Muscle of arm (tissue), 12 donors: ENCODE data around the gene RPS8. TPM values are rescaled to one million over a fixed set of nuclear protein-coding genes. Genes with fewer than 3 reads are reported as not detected.
"Not testable (repeated sequence)": the region's sequence is repeated elsewhere in the genome, so short reads cannot be mapped to it uniquely, and the experiment has no call there.

Experiments used
- DNase-seq: peaks from one replicate; pipeline ENCODE4 v3.0.0-alpha.2; 2013
- polyA plus RNA-seq, 12 donors: library from polyadenylated mRNA; unstranded; fragments of 120-200 nt; gene quantifications; one replicate each; pipeline ENCODE4 v1.2.1, GENCODE V29; 2013; ENCODE audit not compliant: insufficient read length in 12 of 12

Gene RPS8
- polyA plus RNA-seq, 12 donors: 2,504 to 4,101 (median 2,818) TPM

DNA sequence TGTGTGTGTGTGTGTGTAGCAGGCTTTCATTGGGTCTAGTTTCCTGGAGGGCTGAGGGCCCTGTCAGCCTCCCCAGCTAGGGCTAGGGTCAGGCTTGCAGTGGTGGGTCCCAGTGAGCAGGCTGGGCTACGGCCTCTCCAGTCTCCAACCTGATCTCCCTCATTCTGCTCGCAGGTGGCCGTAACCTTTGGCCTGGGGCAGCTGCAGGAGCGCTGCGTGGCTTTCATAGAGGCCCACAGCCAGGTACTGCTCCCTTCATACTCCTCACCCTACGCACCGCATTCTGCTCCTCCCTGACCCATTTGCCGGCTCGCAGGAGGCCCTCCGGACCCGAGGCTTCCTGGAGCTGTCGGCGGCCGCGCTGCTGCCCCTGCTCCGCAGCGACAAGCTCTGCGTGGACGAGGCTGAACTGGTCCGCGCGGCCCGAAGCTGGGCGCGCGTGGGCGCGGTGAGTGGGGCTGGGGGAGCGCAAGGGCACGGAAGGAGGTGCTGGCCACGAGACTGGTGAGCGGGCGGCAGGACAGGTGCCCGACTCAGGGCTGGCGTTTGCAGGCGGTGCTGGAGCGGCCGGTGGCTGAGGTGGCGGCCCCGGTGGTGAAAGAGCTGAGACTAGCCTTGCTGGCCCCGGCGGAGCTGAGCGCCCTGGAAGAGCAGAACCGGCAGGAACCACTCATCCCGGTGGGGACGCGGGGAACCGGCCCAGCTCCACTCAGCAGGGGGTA is 37.6 kb downstream of the RPS8 start:
- no peak for DNase-seq

DNA sequence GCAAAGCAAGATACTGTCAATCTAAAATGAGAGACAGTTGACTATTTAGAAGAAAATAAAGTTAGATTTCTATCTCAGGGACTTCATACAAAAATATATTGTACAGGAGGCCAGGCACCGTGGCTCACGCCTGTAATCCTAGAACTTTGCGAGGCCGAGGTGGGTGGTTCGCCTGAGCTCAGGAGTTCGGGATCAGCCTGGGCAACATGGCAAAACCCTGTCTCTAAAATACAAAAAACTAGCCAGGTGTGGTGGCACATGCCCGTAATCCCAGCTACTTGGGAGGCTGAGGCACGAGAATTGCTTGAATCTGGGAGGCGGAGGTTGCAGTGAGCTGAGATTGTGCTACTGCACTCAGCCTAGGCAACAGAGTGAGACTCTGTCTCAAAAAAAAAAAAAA is 40.6 kb downstream of the RPS8 start:
- not testable (repeated sequence) for DNase-seq

DNA sequence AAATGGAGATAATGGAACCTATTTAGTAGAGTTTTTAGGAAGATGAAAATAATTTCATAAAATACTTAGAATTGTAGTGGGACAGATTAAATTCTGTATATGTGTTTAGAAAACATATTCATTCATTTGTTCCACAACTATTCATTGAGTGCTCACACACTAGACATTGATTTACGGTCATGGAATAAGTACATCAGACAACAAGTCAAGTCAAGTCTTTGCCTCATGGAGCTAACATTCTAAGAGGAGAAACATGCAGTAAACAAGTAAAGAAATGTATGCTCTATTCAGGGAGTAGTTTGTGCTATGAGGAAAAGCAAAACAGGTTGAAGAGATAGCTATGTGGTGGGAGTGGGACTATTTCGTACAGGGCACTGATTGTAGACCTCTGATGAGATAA is 42.0 kb downstream of the RPS8 start:
- DNase-seq: no peak

GRCh38 chr1:44817771-44818495 is 42.6 kb downstream of the RPS8 start:
- no peak for DNase-seq

- DNase-seq: no peak
These were observed 43.9 kb downstream of the RPS8 start for GRCh38 chr1:44819196-44819607.

DNA sequence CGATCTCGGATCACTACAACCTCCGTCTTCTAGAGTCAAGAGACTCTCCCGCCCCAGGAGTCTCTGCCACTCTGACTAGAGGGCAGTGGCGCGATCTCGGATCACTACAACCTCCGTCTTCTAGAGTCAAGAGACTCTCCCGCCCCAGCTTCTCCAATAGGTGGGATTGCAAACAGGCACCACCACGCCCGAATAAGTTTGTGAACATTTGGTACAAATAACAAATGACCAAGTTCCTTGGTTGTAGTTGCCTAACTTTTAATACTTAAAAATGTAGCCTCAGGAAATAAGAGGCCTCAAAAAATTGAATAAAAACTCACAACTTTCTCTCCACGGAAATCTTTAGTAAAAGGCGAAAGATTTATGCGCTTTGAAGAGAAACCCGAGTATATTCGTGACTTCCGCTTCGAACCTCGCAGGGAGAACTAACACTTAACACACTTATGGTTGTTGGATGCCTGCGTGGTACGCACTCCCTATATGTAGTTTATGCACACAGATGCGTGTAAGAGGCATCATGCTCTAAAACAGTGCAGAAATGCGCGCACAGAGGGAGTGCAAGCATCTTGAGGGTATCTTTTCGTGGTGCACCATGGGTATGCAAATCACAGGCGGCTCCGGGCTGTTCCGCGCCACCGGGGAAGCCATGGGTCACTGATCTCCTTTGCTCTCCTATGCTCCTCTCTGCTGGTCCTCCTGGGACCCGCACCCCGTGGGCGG is 44.4 kb downstream of the RPS8 start:
- peak; percentile 86 for DNase-seq

- no peak for DNase-seq
These were observed 45.2 kb downstream of the RPS8 start for GRCh38 chr1:44820328-44821239.

DNA sequence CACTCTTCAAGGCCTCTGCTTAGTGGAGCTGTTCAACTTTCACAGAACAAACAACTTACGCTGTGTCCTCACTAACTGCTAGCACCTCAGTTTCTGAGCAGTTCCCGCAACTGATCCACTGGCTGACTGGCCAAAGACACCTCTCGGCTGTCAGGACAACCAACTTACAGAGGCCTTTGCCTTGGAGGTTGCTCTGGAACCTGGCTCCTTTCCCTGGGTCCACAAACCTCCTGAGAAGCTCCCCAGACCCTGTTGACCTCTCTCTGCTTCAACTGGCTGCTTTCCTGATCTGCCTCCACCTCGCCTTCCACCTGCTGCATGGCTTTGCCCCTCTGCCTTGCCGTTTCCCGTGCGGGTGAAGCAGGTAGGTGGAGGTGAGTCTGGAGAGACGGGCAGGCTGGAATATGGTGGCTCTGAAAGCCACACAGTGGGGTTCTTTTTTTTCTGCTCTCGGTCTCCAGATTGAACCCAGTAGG is 45.9 kb downstream of the RPS8 start:
- no peak for DNase-seq

DNA sequence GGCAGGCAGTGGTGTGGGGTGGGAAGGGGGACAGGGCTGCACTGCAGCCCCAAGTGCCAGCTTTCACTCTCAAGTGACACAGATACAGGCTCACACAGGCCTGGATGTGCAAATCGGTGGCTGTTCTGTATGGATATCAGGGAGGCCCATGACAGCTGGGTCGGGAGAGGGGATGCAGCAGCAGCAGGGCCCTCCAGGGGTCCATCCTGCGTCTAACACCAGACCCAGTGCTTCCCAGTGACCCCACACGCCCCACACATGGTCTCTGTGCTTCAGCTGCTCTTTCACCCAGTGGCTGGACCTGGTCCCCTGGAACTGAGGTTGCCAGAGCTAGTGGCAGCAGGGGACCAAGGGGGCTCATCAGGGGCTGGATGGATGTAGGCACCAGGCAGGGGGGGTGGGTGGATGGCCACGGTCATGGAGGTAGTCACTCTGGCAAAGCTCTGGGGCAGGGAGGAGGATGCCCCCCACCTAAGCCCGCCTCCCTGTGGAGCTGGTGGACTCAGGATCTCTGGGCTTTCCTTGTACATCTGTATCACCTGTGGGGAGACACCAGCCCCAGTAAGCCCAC is 46.9 kb downstream of the RPS8 start:
- no peak for DNase-seq

- no peak for DNase-seq
These were observed 47.7 kb downstream of the RPS8 start for GRCh38 chr1:44822981-44823451.

DNA sequence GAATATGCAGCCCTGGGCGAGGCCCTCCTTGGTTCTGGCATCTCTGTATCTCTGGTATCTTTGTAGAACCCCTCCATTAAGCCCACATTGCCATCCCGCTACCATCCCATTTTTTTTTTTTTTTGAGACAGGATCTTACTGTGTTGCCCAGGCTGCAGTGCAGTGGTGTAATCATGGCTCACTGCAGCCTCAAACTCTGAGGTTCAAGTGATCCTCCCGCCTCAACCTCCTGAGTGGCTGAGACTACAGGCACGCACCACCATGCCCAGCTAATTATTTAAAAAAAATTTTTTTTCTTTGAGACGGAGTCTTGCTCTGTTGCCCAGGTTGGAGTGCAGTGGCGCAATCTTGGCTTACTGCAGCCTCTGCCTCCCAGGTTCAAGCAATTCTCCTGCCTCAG is 49.1 kb downstream of the RPS8 start:
- not testable (repeated sequence) for DNase-seq

DNA sequence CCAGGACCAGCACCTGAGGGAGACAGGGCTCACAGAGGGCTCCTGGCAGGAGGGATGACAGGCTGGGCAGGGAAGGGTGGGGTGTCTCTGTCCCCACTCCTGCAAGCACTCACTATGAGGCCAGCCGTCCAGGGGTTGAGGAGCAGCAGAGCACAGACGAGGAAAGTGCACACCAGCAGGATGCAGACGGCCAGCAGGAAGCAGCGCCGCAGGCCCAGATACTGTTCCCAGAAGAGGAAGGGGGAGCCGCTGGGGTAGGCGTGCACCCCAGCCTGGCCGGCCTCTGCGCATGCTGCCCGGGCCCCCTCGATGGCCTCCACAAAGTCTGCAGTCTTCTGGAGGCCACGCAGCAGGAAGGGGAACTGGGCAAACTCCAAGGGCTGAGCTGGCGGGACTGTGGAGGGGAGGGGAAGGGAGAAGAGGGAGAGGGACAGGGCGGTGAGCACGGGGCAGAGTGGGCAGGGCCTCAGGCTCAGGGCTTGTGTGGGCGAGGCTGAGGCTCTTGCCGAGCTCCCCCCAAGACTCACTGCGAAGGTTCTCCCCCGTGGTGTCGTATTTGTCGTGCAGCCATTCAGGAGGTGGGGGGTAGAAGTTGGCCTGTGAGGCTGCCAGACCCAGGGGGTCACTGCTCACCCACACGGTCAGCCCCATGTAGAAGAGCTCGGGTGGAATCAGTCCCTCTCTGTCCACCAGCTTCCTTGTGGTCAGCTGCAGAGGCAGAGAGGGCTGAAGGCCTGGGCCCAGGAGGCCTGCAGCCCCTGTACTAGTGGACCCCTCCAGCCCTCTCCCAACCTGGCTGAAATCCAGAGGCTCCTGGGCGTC is 51.2 kb downstream of the RPS8 start:
- DNase-seq: peak; percentile 69

- no peak for DNase-seq
These were observed 52.1 kb downstream of the RPS8 start for GRCh38 chr1:44827197-44828002.

DNA sequence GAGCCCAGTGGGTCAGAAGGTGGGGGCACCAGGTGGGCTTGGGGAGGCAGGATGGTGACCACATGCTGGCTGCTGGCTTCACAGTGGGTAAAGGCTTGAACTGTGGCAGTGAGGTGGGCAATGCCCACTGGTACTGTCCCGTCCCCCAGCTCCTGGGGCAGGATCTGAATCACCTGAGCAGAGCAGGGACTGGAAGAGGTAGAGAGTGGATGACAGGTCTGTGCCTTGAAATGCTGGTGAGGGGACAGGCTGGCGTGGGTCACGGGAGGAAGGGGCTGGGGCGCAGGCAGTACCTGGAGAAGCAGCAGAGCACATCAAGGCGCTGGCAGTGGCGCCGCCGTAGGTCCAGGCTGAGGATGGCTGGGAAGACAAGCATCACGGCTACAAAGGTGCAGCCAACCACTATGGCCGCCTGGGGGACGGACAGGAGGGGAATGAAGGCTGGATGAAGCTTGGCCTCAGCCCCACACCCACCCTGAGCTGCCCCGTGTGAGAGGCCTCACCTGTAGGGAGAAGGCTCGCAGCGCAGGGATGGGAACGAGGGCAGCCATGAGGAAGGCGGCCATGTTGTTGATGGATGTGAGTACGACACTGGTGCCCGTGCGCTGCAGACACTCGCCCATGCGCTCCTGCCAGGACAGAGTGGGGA is 52.8 kb downstream of the RPS8 start:
- DNase-seq: no peak
